HG03460 (cell line): ENCODE data around the gene MAPK8IP3.
"Not testable (repeated sequence)": the region's sequence is repeated elsewhere in the genome, so short reads cannot be mapped to it uniquely, and the experiment has no call there.

Experiments used
- ATAC-seq: cut with Tn5 transposase; IDR thresholded peaks from one replicate; pipeline ENCODE4 v1.9.1; 2021; ENCODE audit not compliant: unreplicated experiment

Gene MAPK8IP3

GRCh38 chr16:1784977-1785845 is 79.2 kb downstream of the MAPK8IP3 start:
- ATAC-seq, result no peak

GRCh38 chr16:1785846-1786170 is 79.8 kb downstream of the MAPK8IP3 start:
- no peak for ATAC-seq

DNA sequence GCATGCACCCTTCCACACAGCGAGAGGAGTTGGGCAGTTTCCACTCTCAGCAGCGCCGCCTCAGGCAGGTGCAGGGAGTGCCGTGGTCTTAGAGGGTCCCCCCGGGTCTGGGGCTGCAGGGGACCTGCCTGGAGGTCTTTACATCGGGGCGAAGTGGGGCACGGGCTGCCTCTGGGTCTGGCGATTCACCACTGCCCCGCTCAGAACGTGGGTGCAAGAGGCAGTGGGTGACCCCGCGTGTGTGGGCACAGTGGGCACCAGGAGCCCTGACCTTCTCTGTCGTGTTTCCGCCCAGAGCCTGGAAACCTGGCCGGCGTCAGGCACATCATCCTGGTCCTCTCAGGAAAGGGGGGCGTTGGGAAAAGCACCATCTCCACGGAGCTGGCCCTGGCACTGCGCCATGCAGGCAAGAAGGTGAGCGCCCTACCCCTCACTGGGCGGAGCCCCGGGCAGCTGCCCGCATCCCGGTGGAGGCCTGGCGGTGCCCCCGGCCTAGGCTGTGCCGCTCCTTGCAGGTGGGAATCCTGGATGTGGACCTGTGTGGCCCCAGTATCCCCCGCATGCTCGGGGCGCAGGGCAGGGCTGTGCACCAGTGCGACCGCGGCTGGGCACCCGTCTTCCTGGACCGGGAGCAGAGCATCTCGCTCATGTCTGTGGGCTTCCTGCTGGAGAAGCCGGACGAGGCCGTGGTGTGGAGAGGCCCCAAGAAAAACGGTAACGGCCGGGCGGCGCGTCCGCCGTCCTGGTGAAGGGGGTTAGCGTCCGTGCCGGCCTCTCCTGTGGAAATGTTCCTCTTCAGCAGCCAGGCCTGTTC is 80.5 kb downstream of the MAPK8IP3 start:
- ATAC-seq, result no peak

DNA sequence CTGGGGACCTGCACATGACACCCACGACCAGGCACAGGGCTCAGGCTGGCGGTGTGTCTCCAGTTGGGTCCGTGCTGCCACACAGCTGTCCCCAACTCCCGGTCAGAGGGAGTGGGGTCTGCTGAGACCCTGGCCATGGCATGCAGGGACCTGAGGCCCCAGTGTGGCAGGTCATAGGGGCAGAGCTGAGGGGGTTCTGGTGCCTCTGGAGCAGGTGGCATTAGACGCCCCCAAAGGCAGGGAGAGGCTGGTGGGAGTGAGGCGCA is 81.0 kb downstream of the MAPK8IP3 start:
- no peak for ATAC-seq

DNA sequence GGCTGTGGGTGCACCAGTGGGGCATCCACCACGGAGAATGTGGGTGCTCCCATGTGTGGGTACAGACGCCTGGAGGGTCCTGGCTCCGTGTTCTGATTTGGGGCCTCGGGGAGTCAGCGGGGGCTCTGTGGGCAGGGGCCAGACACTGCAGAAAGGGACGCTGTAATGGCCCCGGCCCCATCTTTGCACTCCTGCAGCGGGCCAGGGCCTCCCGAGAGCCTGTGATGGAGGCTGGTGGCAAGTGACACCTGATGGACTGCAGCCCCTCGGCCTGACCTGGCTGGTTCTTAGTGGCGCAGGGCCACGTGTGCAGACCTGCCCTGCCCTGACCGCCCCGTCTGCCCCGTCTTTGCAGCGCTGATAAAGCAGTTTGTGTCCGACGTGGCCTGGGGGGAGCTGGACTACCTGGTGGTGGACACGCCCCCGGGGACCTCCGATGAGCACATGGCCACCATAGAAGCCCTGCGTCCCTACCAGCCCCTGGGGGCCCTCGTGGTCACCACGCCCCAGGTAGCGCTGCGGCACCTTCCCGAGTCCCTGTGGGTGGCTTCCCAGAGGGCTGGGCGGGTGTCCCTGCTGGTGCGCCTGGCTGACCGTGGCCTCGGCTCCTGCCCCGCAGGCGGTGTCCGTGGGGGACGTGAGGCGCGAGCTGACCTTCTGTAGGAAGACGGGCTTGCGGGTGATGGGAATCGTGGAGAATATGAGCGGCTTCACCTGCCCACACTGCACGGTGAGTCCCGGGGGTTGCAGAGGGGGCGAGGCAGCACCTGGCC is 81.5 kb downstream of the MAPK8IP3 start:
- ATAC-seq, result no peak

- no peak for ATAC-seq
Observed at GRCh38 chr16:1788095-1788707, 82.2 kb downstream of the MAPK8IP3 start.

- no peak for ATAC-seq
Observed at GRCh38 chr16:1788708-1789100, 82.7 kb downstream of the MAPK8IP3 start.

GRCh38 chr16:1789643-1790045 is 83.6 kb downstream of the MAPK8IP3 start:
- no peak for ATAC-seq

DNA sequence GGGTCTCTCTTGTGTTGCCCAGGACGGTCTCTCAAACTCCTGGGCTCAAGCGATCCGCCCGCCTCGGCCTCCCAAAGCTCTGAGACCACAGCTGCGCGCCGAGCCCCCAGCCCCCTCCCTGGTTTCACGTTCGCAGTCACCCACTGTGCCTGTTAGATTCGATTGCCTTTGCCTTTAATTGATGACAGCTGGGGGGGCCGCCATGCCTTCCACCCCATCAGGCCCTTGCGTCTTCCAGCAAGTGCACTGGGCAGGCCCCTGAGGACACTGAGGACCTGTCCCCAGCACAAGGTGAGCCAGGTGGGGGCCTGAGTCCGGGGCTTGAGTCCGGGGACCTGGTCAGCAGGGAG is 84.2 kb downstream of the MAPK8IP3 start:
- no peak for ATAC-seq

DNA sequence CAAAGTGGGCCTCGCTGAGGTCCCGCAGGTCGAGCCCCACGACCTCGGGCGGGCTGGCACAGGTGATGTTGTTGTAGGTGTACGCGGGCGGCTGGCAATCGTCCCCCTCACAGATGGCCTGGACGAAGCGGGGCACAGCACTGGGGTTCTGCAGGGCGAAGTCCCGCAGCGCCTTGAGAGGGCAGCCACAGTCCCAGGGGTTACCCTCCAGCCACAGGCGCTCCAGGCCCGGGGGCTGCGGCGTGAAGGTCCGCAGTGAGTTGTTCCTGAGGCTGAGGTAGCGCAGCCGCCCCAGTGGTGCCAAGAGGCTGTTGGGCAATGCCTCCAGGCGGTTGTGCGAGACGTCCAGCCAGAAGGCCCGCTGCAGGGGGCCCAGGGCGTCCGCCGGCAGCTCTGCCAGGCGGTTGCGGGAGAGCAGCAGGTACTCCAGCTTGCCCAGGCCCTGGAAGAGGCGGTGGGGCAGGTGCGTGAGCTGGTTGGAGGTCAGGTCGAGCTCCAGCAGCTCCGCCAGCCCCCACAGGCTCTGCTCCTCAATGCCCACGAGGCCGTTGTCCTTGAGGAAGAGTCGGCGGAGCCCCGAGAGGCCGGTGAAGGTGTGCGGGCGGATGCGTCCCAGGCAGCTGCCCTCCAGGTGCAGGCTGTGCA is 84.7 kb downstream of the MAPK8IP3 start:
- no peak for ATAC-seq

DNA sequence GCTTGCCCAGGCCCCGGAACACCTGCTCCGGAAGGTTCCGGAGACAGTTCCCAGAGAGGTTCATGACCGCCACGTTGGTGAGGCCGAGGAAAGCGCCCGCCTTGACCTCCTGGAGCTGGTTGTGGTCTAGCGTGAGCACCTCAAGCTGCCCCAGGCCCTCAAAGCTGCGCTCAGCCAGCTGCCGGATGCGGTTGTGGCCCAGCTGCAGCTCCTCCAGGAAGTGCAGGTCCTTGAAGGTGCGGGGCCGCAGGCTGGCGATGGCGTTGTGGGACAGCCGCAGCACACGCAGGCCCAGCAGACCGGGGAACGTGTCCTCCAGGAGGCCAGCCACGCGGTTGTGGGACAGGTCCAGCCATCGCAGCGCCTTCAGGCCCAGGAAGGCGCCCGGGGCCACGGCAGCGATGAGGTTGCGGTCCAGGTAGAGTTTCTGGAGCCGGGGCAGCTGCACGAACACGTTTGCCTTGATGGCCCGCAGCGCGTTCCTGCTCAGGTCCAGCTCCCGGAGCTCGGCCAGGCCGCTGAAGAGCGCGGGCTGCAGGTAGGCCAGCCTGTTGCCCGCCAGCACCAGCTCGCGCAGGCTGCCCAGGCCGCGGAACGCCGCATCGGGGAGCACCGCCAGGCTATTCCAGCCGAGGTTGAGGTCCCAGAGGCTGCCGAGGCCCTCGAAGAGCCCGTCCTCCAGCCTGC is 85.4 kb downstream of the MAPK8IP3 start:
- no peak for ATAC-seq

- ATAC-seq, result no peak
Observed at GRCh38 chr16:1791943-1792812, 86.2 kb downstream of the MAPK8IP3 start.

- no peak for ATAC-seq
Observed at GRCh38 chr16:1792836-1793577, 87.0 kb downstream of the MAPK8IP3 start.

- ATAC-seq, result no peak
Observed at GRCh38 chr16:1793578-1794220, 87.7 kb downstream of the MAPK8IP3 start, which contains the start of gene IGFALS. IGFALS (minus strand) TSS chr16:1793705; CDS start chr16:1793652, 53 bp downstream.

DNA sequence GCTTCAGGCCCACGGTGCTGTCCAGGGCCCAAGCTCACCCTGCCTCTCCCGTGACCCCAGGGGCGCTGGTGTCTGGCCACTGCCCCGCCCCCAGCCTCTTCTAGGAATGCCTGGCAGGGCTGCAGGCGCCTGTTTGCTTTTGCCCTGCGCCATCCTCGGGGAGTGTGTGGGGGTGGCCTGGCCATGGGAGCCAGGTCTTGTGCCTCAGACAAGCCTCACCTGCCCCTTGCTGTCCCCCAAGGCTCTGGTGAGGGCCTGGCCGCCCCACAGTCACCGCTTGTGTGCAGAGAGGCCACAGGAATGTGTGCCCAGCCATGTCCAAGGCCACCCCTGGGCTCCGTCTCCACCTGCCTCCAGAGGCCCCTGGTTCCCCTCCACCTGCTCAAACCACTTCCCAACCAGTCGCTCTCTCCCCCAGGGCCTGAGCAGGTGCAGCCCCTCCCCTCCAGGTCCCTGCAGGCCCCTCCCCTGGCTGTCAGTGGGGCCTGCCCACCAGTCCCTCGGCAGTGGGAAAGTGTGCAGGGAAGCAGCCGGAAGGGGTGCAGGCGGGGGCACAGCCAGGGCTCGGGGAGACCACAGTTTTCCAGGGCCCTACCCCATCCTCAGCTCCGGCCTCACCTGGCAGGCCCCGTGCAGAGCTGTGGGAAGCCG is 88.4 kb downstream of the MAPK8IP3 start:
- ATAC-seq, result no peak

- no peak for ATAC-seq
Observed at GRCh38 chr16:1794908-1795666, 89.1 kb downstream of the MAPK8IP3 start.

DNA sequence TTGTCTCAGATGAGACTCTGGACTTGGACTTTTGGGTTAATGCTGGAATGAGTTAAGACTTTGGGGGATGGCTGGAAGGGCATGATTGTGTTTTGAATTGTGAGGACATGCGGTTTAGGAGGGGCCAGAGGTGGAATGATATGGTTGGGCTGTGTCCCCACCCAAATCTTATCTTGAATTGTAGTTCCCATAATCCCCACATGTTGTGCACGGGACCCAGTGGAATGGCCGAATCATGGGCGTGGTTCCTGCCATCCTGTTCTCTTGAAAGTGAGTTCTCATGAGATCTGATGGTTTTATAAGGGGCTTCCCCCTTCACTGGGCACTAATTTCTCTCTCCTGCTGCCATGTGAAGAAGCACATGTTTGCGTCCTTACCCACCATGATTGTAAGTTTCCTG is 93.3 kb downstream of the MAPK8IP3 start:
- not testable (repeated sequence) for ATAC-seq
